ENCODE data around the gene UBE2Q2.
"Not testable (repeated sequence)": the region's sequence is repeated elsewhere in the genome, so short reads cannot be mapped to it uniquely, and the experiment has no call there.

UBE2Q2 gene

GRCh38 chr15:75864213-75865059 lies 21.2 kb downstream of the UBE2Q2 start:
- in situ Hi-C loops (cut with HindIII; ENCODE audit: low sequenced_read_pairs), result no loop called here

- in situ Hi-C loops (cut with HindIII; ENCODE audit: low sequenced_read_pairs), result not testable (repeated sequence)
Observed at GRCh38 chr15:75866045-75866444, 22.8 kb downstream of the UBE2Q2 start.

GRCh38 chr15:75866916-75867315 lies 23.7 kb downstream of the UBE2Q2 start:
- in situ Hi-C loops (cut with HindIII; ENCODE audit: low sequenced_read_pairs), result no loop called here

- in situ Hi-C loops (cut with HindIII; ENCODE audit: low sequenced_read_pairs), result no loop called here
Observed at GRCh38 chr15:75867449-75867848, 24.2 kb downstream of the UBE2Q2 start.

GRCh38 chr15:75868019-75868418 lies 24.8 kb downstream of the UBE2Q2 start:
- in situ Hi-C loops (cut with HindIII; ENCODE audit: low sequenced_read_pairs), result no loop called here

GRCh38 chr15:75869446-75869845 lies 26.2 kb downstream of the UBE2Q2 start:
- in situ Hi-C loops (cut with HindIII; ENCODE audit: low sequenced_read_pairs), result no loop called here

GRCh38 chr15:75871589-75871988 lies 28.3 kb downstream of the UBE2Q2 start:
- in situ Hi-C loops (cut with HindIII; ENCODE audit: low sequenced_read_pairs), result not testable (repeated sequence)

- in situ Hi-C loops (cut with HindIII; ENCODE audit: low sequenced_read_pairs), result no loop called here
Observed at GRCh38 chr15:75872403-75872990, 29.2 kb downstream of the UBE2Q2 start.

GRCh38 chr15:75884041-75884440 lies 40.8 kb downstream of the UBE2Q2 start:
- in situ Hi-C loops (cut with HindIII; ENCODE audit: low sequenced_read_pairs), result no loop called here

GRCh38 chr15:75887178-75887577 lies 43.9 kb downstream of the UBE2Q2 start:
- in situ Hi-C loops (cut with HindIII; ENCODE audit: low sequenced_read_pairs), result no loop called here

GRCh38 chr15:75891895-75892294 lies 48.6 kb downstream of the UBE2Q2 start:
- in situ Hi-C loops (cut with HindIII; ENCODE audit: low sequenced_read_pairs), result no loop called here

GRCh38 chr15:75895731-75896130 lies 52.5 kb downstream of the UBE2Q2 start:
- in situ Hi-C loops (cut with HindIII; ENCODE audit: low sequenced_read_pairs), result no loop called here

GRCh38 chr15:75900577-75900976 lies 57.3 kb downstream of the UBE2Q2 start:
- in situ Hi-C loops (cut with HindIII; ENCODE audit: low sequenced_read_pairs), result no loop called here

GRCh38 chr15:75902129-75902557 lies 58.9 kb downstream of the UBE2Q2 start:
- in situ Hi-C loops (cut with HindIII; ENCODE audit: low sequenced_read_pairs), result no loop called here

GRCh38 chr15:75903331-75904239 lies 60.3 kb downstream of the UBE2Q2 start, which contains the start of gene FBXO22:
Gene FBXO22 (plus strand): TSS chr15:75903878. CDS start chr15:75903964, 86 bp downstream.
- in situ Hi-C loops (cut with HindIII; ENCODE audit: low sequenced_read_pairs), result no loop called here

GRCh38 chr15:75905231-75905630 lies 62.0 kb downstream of the UBE2Q2 start:
- in situ Hi-C loops (cut with HindIII; ENCODE audit: low sequenced_read_pairs), result no loop called here

GRCh38 chr15:75910355-75910754 lies 67.1 kb downstream of the UBE2Q2 start:
- in situ Hi-C loops (cut with HindIII; ENCODE audit: low sequenced_read_pairs), result not testable (repeated sequence)

- in situ Hi-C loops (cut with HindIII; ENCODE audit: low sequenced_read_pairs), result no loop called here
Observed at GRCh38 chr15:75916978-75917377, 73.7 kb downstream of the UBE2Q2 start.

GRCh38 chr15:75918135-75918534 lies 74.9 kb downstream of the UBE2Q2 start:
- in situ Hi-C loops (cut with HindIII; ENCODE audit: low sequenced_read_pairs), result no loop called here

- in situ Hi-C loops (cut with HindIII; ENCODE audit: low sequenced_read_pairs), result no loop called here
Observed at GRCh38 chr15:75920079-75920478, 76.8 kb downstream of the UBE2Q2 start.
